ENCODE measurements around the gene GPER1. TPM values are rescaled to one million over a fixed set of nuclear protein-coding genes. Genes with fewer than 3 reads are reported as not detected.

Gene GPER1
- polyA plus RNA-seq, 2 of the 4 experiments (the other 2 are of a cell fraction), result 0.23 to 0.50 TPM

GRCh38 chr7:1062296-1063294 is 25.3 kb upstream of the GPER1 start:
- DNase-seq (ENCODE audit: low read depth in 1 of 2, low spot score in 1 of 2), result no peak
- FAIRE-seq, result no peak
- Histone ChIP-seq H3K4me1 (peaks cover 4% of the 10 kb centered on the region; the same call in 1 of the 3 replicates), H3K27ac (no peak overlapping the region), H3K4me2 (no peak overlapping the region), H3K9me3 (no peaks in the 10 kb centered on the region), H3K4me3 (no peak overlapping the region)
- CTCF ChIA-PET, result interaction anchor here (1.9 to 20.4 kb wide), 4 partner anchors 16 to 67 kb away, joined by 4 to 487 read pairs (median 42); partner anchors contain the start of gene GPR146
- ATAC-seq, result no peak
- TF ChIP-seq HDAC2 (IDR thresholded peaks at IDR 0.05) (no peak), HES2 (IDR thresholded peaks at IDR 0.05) (no peak), HOXB13 (CRISPR knock-in tag; IDR thresholded peaks at IDR 0.05; ENCODE audit: low read depth) (no peak), NPAS2 (CRISPR knock-in tag; IDR thresholded peaks at IDR 0.05; ENCODE audit: borderline replicate concordance) (no peak), JUNB (IDR thresholded peaks at IDR 0.05) (no peak), PHF8 (IDR thresholded peaks at IDR 0.05; ENCODE audit: borderline replicate concordance, low read depth) (no peak), ZNF302 (CRISPR knock-in tag; IDR thresholded peaks at IDR 0.05) (no peak), FOSL2 (IDR thresholded peaks at IDR 0.05) (no peak), FOSL2 (CRISPR knock-in tag; IDR thresholded peaks at IDR 0.05) (no peak), MAFK (IDR thresholded peaks at IDR 0.05; ENCODE audit: partially characterized antibody) (no peak), MYC (IDR thresholded peaks at IDR 0.05; ENCODE audit: borderline replicate concordance, low read length) (no peak)
- TF ChIP-seq, protein P1, sequence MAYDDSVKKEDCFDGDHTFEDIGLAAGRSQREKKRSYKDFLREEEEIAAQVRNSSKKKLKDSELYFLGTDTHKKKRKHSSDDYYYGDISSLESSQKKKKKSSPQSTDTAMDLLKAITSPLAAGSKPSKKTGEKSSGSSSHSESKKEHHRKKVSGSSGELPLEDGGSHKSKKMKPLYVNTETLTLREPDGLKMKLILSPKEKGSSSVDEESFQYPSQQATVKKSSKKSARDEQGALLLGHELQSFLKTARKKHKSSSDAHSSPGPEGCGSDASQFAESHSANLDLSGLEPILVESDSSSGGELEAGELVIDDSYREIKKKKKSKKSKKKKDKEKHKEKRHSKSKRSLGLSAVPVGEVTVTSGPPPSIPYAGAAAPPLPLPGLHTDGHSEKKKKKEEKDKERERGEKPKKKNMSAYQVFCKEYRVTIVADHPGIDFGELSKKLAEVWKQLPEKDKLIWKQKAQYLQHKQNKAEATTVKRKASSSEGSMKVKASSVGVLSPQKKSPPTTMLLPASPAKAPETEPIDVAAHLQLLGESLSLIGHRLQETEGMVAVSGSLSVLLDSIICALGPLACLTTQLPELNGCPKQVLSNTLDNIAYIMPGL (CRISPR knock-in tag; IDR thresholded peaks at IDR 0.05; ENCODE audit: borderline replicate concordance), result no peak
- 89% methylated on average over 33 of the region's 33 CpGs for WGBS (ENCODE audit: missing lambda C conversion rate)
- POLR2A ChIA-PET, result no interaction called here

- WGBS (ENCODE audit: missing lambda C conversion rate), result 93% methylated on average over 21 of the region's 21 CpGs
- TF ChIP-seq CEBPB (IDR thresholded peaks at IDR 0.05) (no peak), MAZ (IDR thresholded peaks at IDR 0.05; ENCODE audit: borderline replicate concordance, low read depth, low read length) (no peak), NFE2L2 (conservative IDR thresholded peaks at IDR 0.05; ENCODE audit: low read length) (no peak), HES2 (IDR thresholded peaks at IDR 0.05) (no peak), NR3C1 (IDR thresholded peaks at IDR 0.05) (no peak), JUN (IDR thresholded peaks at IDR 0.05) (no peak), EP300 (IDR thresholded peaks at IDR 0.05) (no peak), RNF2 (IDR thresholded peaks at IDR 0.05; ENCODE audit: borderline replicate concordance, low read depth) (no peak), CBX2 (IDR thresholded peaks at IDR 0.05; ENCODE audit: borderline replicate concordance, low read depth) (no peak), NPAS2 (CRISPR knock-in tag; IDR thresholded peaks at IDR 0.05; ENCODE audit: borderline replicate concordance) (no peak), PBX3 (IDR thresholded peaks at IDR 0.05) (no peak), EHF (CRISPR knock-in tag; IDR thresholded peaks at IDR 0.05) (no peak), MYC (IDR thresholded peaks at IDR 0.05; ENCODE audit: borderline replicate concordance, low read length) (no peak), POLR2AphosphoS2 (conservative IDR thresholded peaks at IDR 0.05; ENCODE audit: low read length) (no peak)
- TF ChIP-seq, protein P2, sequence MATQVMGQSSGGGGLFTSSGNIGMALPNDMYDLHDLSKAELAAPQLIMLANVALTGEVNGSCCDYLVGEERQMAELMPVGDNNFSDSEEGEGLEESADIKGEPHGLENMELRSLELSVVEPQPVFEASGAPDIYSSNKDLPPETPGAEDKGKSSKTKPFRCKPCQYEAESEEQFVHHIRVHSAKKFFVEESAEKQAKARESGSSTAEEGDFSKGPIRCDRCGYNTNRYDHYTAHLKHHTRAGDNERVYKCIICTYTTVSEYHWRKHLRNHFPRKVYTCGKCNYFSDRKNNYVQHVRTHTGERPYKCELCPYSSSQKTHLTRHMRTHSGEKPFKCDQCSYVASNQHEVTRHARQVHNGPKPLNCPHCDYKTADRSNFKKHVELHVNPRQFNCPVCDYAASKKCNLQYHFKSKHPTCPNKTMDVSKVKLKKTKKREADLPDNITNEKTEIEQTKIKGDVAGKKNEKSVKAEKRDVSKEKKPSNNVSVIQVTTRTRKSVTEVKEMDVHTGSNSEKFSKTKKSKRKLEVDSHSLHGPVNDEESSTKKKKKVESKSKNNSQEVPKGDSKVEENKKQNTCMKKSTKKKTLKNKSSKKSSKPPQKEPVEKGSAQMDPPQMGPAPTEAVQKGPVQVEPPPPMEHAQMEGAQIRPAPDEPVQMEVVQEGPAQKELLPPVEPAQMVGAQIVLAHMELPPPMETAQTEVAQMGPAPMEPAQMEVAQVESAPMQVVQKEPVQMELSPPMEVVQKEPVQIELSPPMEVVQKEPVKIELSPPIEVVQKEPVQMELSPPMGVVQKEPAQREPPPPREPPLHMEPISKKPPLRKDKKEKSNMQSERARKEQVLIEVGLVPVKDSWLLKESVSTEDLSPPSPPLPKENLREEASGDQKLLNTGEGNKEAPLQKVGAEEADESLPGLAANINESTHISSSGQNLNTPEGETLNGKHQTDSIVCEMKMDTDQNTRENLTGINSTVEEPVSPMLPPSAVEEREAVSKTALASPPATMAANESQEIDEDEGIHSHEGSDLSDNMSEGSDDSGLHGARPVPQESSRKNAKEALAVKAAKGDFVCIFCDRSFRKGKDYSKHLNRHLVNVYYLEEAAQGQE (IDR thresholded peaks at IDR 0.05), result no peak
- peaks cover 4% of the 10 kb centered on the region; the same call in 1 of the 3 replicates for H3K4me1 ChIP-seq
- H3K27ac ChIP-seq, result no peak overlapping the region
- no peak for FAIRE-seq
- H3K9me3 ChIP-seq, result no peaks in the 10 kb centered on the region
- ChIA-PET POLR2A (no interaction called here), CTCF (interaction anchor here (4.0 to 20.4 kb wide), 3 partner anchors 15 to 68 kb away, joined by 36 to 487 read pairs (median 74); partner anchors contain the start of gene GPR146)
- ATAC-seq, result no peak
- DNase-seq (ENCODE audit: low read depth in 1 of 2, low spot score in 1 of 2), result no peak
- no peak overlapping the region for H3K4me2 ChIP-seq
- H3K4me3 ChIP-seq, result no peak overlapping the region
Measured at GRCh38 chr7:1063361-1063760, 24.6 kb upstream of the GPER1 start.

Measured in A549 (cell line).